ENCODE data around the gene HOXC10.

DNA sequence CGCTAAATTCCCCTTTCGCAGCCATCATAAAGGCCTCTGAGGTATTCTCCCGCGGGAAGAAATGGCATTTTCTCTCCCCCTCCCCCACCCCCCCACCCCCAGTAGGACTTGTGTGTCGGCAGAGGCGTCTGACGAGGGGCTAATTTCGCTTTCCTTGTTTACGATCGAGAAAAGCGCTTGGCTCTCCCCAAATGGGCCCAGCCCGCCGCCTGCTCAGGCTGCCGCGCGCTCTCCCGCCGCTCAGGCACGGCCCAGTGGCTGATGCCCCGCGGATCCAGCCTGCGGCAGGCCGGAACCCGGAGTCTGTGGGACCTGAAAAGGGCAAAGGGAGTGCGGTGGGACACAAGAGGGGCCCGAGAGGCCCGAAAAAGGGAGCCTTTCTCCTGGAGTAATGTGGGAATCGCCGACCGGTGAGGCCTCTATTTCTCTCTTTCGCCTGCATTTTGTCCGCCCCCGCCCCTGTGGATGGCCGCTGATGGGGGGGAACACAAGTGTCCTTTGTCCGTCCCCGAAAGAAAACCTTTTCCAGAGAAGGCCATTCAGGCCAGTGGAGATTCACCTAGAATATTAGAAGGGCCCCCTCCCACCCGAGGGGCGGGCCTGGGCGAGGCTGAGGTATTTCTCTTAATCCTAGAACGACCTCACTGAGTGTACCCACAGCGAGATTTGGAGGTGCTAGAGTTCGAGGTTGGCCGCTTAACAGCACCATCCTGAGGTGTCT is 34.3 kb downstream of the HOXC10 start:
- TF ChIP-seq, protein P1, sequence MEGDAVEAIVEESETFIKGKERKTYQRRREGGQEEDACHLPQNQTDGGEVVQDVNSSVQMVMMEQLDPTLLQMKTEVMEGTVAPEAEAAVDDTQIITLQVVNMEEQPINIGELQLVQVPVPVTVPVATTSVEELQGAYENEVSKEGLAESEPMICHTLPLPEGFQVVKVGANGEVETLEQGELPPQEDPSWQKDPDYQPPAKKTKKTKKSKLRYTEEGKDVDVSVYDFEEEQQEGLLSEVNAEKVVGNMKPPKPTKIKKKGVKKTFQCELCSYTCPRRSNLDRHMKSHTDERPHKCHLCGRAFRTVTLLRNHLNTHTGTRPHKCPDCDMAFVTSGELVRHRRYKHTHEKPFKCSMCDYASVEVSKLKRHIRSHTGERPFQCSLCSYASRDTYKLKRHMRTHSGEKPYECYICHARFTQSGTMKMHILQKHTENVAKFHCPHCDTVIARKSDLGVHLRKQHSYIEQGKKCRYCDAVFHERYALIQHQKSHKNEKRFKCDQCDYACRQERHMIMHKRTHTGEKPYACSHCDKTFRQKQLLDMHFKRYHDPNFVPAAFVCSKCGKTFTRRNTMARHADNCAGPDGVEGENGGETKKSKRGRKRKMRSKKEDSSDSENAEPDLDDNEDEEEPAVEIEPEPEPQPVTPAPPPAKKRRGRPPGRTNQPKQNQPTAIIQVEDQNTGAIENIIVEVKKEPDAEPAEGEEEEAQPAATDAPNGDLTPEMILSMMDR (IDR thresholded peaks at IDR 0.05): no peak
- TF ChIP-seq POLR2A (IDR thresholded peaks at IDR 0.05) (no peak), POLR2AphosphoS5 (IDR thresholded peaks at IDR 0.05) (no peak)
